Measurements from ENCODE around the gene CELA3A.
"Not testable (repeated sequence)": the region's sequence is repeated elsewhere in the genome, so short reads cannot be mapped to it uniquely, and the experiment has no call there.

Gene CELA3A, protein sequence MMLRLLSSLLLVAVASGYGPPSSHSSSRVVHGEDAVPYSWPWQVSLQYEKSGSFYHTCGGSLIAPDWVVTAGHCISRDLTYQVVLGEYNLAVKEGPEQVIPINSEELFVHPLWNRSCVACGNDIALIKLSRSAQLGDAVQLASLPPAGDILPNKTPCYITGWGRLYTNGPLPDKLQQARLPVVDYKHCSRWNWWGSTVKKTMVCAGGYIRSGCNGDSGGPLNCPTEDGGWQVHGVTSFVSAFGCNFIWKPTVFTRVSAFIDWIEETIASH

DNA sequence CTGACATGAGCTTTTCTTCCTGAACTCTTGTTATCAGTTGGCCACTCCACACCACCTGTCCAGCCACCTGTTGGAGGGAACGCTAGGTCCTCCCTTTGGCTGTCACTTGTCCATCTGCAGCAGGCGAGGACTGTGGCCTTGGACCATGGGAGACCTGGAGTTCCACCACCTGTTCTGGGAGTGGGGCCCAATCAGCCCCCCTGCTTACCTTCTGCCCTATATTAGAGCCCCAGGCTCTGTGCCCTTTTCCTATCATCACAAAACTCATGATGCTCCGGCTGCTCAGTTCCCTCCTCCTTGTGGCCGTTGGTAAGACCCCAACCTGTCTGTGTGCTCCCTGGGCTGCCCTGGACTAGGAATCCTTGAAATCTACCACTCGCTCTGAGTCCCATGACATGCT is at the start of gene CELA3A:
Gene CELA3A, plus strand, starts transcription at position 249 of the 400 bp plus-strand sequence. Its CDS starts 18 bp downstream, at position 267.
- no peak for DNase-seq

DNA sequence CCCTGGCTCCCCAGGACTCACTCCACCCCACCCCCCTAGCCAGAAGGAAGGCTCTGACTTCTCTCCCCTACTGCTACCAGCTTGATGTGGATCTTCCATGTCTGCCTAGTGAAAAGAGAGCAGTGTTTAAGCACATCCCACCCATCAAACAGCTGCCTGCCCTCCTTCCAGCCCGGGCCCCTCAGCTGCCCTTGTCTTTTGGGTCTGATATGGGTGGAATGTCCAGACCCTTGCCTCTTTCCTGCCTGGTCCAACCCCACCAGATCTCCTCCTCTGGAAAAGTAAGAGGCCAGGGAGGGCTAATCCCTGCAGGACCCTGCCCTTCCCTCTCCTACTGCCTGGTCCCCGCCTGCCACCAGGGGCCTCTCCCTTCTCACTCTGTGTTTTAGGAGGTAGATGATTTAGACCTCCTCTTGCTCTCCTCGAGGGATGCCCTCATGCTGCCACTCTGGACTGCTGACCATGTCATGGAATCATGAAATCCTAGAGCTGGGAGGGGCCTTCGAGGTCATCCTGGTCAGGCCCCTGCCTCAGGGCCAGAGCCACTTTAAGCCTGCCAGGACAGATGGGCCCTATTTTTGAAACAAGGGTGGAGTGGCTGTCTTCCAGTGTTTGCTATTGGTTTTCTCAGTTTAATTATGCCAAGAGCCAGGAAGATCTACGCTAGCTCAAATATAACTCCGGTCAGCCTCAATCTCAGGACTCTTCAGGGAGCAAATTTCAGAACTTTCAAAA is 48.5 kb upstream of the CELA3A start:
- DNase-seq: no peak

DNA sequence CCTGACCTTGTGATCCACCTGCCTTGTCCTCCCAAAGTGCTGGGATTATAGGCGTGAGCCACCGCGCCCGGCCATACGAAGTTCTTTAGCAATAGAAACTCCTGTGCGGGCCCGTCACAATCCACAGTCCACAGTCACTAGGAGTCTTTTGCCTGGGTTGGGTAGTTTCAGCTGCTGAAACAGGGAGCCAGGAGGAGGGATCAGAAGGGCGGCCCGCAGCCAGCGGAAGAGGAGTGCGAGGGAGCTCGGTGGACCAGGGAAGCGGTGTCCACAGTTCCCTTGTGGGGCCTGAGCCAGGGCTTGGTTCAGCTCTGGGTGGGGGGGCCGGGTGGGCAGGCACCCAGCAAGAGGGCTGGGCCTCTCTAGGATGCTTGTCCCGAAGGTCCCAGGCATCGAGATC is 46.4 kb upstream of the CELA3A start:
- DNase-seq: no peak

DNA sequence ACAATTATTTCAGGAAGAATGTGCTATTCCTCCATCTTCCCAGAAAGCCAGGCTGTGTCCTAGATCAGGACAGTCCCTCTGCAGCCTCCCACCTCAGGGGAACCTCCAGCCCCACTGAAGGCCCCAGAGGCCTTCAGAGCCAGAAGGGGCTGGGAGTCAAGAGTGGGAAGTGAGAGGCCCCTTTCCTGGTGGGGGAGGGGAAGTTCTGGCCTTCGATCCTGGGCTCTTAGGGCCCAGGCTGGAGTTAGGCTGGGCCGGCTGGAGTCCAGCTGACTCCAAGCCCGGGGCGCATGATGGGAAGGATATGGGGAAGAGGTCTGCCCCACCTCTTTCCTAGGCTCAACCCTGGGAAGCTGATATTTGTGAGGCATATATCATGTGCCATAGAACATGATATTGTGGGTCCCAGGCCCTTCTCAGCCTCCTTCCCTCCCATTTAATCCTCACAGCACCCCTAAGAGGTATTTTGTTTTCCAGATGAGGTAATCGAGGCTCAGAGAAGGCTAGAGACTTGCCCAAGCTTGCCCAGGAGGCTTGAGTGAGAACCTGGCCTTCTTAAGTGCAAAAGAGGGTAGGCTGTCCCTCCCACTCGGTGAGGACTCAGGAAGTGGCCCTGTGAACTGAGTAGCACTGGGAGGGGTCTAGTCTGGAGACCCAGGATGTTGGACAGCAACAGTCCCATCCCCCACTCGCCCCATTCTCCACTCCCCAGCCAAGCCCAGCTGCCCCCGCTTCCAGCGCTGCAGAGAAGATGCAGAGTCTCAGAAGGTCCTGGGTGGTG is 45.8 kb upstream of the CELA3A start:
- DNase-seq: no peak

DNA sequence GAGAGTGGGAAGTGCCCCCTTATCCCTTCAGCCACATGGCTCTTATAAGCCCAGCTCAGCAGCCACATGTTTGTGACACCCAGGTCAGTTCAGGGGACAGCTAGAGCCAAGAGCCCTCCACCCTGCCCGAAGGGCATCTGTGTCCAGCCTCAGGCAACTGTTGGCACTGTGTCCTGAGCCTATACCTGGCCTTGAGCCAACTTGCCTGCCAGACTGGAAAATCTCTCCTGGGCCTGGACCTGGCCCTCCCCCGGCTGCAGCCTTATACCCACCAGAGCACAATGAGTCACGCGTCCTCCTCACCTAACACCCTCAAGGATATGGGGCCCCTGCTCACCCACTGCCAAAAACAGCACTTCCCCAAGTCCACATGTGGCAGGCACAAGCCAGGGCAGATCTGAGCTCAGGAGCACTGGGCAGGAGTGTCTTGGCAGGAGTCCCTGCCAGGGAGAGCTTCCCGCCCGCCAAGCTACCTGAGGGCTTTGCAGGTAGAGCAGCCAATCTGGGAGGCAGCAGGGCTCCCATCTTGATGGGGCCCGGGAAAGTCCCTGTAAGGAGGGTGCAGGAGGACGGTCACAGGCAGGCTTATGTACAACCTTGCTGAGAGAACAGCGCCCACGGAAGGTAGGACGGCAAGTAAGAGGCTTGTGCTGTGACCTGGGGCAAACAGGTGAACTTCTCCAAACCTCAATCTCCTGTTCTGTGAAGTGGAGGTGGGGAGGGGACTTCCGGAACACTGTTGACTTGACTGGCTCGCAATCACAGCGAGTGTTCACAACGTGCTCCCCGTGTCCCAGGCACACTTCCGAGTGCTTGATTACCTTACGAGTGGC is 44.5 kb upstream of the CELA3A start:
- peak in 2 of 4 experiments; percentile 31 to 36 for DNase-seq

DNA sequence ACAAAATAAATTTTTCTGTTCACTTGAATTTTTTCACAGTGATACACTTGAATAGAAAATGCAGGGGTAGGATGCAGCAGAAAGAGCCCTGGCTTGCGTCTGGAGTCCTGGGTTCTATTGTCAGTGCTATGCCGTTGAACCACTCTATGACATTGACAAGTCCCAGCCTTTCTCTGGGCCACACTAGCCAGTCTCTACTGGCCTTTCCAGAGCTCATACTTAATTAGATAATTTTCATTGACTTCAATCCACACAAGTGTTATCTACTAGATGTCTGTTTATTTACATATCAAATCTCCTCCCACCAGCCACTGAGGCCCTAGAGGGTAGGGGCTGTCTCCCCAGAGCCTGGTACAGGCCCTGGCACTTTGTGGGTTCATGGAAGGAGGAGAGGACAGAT is 40.1 kb upstream of the CELA3A start:
- DNase-seq: no peak

DNA sequence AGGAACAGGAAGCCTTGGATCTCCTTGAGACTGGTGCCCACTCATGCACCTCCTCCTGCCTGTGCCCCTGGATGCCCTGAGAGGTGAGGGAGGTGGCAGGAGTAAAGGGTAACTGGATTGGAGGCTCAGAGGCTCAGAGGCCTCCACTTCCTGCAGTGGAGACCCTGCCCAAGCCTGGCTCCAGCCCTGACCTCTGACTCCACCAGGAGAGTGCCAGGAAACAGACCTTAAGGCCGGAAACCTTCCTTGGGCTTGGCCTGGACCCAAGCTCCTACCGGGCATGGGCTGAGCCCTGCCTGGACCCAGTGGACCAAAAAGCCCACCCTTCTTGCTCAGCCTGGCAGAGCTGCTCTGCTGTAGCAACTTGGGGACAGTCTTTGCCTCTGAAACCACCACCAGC is 39.7 kb upstream of the CELA3A start:
- DNase-seq: no peak

DNA sequence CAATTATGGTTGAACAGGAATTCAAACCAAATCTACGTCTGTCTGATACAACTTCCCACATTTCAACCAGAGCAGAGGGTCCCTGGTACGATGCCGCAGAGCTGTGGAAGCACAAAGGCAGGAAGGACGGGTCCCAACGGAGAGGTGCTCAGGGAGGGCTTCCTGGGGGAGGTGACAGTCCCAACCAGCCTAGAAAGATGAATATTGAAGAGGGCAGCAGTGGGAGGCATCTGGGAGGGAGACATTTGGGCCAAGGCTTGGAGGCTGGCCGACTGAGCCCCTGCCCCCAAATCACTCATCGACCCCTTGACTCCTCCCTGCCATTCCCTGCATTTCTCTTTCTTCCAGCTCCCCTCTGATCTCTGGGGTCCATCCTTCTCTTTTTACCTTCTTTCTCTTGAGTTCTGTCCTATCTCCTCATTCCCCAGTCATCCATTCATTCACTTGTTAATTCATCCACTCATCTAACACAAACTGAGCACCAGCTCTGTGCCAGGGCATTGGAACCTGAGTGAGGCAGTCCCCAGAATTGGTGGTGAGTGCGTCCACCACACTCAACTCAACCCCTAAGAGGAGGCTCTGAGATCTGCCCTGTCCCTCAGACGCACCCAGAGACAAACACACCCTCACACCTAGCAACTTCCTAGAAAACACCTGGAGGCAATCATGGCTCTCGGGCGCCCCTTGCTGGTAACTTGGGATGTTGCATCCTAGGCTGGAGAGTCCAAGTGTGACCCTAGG is 37.8 kb upstream of the CELA3A start:
- peak; percentile 68 to 79 (median 74) for DNase-seq

DNA sequence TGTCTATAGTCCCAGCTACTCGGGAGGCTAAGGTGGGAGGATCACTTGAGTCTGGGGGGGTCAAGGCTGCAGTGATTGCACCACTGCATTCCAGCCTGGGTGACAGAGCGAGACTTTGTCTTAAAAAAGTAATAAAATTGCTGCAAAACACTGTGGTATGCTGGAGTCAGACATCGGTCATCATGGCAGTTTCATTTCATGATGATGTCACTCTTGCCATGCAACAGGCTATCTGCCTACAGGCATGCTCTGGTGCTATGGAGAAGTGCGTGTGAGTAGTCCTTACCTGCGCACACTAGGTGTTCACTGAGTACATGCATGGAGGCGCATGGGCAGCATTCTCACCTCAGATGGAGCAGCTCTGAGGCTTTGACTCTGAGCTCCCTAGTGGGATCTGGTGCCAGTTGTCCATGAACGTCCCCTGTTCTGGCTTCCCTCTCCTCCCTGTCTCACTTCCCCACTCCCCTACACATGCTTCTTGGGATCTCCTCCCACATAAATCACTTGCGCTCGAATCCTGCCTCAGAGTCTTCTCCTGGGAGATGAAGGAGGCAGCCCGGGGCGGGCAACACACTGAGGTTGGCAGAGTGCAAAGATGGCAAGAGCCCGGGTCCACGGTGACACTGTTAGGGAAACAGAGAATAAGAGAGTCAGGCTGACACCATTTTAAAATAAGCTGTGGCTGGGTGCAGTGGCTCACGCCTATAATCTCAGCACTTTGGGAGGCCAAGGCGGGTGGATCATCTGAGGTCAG is 35.0 kb upstream of the CELA3A start:
- no peak for DNase-seq

DNA sequence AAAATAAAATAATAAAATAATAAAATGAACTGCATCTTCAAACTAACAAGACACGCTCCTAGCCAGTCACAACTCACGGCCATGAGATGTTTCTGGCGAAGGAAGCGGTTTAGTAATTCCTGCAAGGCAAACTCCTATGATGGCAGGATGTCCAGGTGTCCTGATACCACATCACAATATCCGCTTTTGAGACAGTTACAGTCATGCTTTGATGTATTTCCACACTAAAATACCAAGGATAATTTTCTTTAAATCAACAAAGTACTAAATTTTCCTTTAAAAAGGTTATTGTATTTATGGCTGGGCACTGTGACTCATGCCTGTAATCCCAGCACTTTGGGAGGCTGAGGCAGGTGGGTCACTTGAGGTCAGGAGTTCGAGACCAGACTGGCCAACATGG is 34.2 kb upstream of the CELA3A start:
- not testable (repeated sequence) for DNase-seq

DNA sequence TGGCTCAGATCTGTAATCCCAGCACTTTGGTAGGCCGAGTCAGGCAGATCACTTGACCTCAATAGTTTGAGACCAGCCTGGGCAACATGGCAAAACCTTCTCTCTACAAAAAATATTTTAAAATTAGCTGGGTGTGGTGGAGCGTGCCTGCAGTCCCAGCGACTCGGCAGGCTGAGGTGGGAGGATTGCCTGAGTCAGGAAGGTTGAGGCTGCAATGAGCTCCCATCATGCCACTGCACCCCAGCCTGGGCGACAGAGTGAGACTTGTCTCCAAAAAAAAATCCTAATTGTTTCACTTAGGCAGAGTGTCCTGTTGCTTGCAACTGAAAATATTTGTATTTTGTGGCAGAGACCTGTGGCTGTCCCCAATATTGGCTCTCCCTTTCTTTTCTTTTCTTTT is 32.4 kb upstream of the CELA3A start:
- DNase-seq: not testable (repeated sequence)

DNA sequence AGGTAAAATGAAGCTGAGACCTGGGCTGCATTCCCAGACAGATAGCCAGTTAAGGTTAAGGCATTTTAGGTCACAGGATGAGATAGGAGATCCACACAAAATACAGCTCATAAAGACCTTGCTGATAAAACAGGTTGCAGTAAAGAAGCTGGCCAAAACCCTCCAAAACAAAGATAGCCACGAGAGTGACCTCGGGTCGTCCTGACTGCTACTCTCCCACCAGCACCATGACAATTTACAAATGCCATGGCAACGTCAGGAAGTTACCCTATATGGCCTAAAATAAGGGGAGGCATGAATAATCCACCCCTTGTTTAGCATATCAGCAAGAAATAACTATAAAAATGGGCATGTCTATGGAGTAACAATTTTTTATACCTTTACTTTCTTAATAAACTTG is 30.9 kb upstream of the CELA3A start:
- DNase-seq: not testable (repeated sequence)

DNA sequence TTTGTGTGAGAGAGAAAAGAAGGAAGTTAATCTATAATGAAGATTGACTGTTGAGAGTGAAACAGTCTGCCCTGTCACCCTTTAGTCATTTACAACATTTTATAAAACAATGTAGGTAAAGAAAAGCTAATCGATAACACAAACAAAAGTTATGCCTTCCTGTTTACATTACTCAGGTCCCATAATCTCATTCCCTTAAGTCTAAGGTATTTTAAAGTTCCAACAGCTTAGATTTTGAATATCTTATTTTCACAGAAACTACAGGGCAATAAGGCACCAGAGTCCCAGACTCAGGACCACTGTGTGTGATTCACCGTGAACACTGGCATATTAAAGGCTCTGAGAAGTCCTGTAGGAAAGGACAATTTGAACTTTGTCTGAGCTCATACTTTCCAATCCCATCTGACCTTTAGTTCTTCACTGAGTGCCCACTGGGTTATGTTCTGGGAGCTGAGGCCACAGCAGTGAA is 28.4 kb upstream of the CELA3A start:
- DNase-seq: not testable (repeated sequence)

DNA sequence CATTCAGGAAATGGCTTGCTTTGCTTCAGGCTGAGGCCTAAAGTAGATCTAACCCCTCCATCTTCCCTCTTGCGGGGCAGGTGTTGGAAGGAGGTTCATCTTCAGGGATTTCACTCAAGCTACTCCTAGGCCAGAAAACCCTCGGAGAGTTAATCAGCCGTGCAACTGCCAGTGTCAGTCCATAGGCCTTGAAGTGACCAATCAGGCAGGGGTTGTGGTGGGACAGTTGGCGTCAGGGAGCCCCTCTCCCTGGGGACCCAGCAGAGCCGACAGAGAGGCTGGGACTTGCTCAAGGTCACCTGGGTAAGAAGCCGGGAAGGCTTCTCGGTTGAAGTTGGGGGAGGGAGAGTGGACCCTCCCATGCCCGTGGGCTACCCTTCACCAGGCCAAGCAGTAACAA is 27.5 kb upstream of the CELA3A start:
- not testable (repeated sequence) for DNase-seq

DNA sequence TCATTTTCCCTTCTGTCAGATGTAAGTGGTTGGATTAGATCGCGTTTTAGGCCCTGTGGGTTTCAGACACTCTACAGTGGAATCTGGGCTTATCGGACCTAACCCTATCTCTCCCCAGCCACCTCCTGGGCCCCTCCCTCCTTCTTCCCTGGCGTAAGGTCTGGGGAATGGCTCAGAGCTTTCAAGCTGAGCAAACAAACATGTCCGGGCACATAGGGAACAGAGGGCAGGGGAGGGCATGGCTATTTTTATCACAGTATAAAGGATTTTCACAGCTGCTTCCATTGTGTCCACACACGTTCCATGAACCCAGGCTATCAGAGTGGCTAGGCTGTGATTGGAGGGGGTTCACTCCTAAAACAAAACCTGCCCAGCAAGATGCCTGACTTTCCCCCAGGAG is 26.8 kb upstream of the CELA3A start:
- not testable (repeated sequence) for DNase-seq

DNA sequence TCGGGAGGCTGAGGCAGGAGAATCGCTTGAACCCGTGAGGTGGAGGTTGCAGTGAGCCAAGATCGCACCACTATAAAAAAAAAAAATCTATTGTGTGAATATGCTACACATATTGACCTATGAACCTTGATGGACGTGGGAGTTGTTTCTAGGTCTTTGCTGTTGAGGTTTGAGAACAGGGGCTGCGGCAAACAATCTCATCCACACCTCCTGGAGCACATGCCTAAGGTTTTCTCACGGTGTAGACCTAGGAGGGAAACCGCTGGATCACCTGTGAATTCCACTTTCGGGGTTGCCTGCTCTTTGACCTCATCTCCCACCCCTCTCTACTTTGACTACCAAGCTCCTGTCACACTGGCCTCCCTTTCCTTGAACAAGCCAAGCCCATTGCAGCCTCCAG is 26.2 kb upstream of the CELA3A start:
- not testable (repeated sequence) for DNase-seq

DNA sequence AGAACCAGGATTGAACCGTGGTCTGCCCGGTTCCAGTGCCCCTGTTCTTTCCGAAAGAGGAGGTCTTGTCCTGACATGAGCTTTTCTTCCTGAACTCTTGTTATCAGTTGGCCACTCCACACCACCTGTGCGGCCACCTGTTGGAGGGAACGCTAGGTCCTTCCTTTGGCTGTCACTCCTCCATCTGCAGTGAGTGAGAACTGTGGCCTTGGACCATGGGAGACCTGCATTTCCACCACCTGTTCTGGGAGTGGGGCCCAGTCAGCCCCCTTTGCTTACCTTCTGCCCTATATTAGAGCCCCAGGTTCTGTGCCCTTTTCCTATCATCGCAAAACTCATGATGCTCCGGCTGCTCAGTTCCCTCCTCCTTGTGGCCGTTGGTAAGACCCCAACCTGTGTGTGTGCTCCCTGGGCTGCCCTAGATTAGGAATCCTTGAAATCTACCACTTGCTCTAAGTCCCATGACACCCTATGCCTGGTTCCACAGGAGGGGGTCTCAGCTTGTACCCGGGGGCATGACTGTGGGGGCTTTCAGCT is 24.7 kb upstream of the CELA3A start, which contains the start of gene CELA3B:
Gene CELA3B, plus strand, starts transcription at position 320 of the 537 bp plus-strand sequence. Its CDS starts 18 bp downstream, at position 338.
- DNase-seq: not testable (repeated sequence)

DNA sequence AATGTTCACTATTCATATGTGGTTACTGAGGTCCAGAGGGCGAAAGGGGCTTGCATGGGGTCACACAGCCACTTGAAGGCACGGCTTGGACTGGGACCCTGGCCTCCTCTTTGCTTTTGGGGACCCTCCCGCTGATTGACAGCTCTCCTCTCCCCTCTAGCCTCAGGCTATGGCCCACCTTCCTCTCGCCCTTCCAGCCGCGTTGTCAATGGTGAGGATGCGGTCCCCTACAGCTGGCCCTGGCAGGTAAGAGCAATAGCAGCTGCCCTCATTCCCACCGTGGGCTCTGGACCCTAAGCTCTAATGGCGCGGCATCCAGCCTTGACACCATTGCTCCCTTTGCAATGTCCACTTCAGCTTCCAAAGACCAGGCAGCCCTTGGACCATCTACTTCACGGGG is 23.2 kb upstream of the CELA3A start:
- DNase-seq: not testable (repeated sequence)

DNA sequence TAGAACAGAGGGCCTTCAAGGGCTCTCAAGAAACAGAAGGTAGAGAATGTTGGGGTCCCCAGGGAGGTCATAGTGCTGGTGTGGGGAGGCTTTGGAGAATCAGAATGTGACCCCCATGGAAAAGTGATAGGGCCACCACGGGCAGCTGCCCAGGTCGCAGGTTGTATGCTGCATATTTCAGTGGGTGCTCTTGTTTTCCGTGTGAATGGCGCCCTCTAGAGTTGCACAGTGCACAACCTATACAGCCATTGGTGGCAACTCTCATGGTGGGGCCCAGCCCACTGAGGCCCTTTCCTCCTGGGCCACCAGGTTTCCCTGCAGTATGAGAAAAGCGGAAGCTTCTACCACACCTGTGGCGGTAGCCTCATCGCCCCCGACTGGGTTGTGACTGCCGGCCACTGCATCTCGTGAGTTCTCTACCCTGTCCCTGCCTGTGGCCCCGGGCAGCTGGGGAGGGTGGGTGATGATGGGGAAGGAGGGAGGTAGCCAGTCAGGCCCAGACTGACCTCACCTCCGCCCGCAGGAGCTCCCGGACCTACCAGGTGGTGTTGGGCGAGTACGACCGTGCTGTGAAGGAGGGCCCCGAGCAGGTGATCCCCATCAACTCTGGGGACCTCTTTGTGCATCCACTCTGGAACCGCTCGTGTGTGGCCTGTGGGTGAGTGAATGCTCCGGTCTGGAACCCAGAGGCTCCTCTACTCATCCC is 20.8 kb upstream of the CELA3A start:
- not testable (repeated sequence) for DNase-seq

DNA sequence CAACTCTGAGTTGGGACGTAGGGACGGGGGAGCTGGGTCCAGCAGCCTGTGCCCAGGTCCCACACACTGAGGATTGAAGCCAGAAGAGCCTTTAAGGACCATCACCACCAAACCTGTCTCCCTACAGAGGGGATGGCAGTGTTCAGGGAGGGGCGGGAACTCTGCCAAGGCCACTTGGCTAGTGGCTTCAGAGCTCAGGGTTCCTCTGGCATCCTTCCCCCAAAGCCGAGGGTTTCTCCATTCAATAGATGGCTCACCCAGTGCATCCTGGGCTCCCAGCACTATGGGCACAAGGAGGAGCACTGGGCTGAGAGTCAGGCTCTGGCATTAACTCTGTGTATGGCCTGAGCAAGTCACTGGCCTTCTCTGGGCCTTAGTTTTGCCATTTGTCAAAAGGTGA is 20.2 kb upstream of the CELA3A start:
- not testable (repeated sequence) for DNase-seq

All from activated naive CD4-positive, alpha-beta T cell (primary cell).